GM19395 (cell line): ENCODE results near the gene FILIP1L.
A peak's percentile ranks its signal among the peaks of the same experiment; 100 is the strongest.

ENCODE experiments used
- ATAC-seq: cut with Tn5 transposase; IDR thresholded peaks from one replicate; pipeline ENCODE4 v1.9.1; 2021; ENCODE audit warnings: mild to moderate bottlenecking, moderate library complexity; ENCODE audit not compliant: unreplicated experiment

FILIP1L gene

GRCh38 chr3:99981138-99981537 is 133.2 kb downstream of the FILIP1L start:
- ATAC-seq, result no peak

GRCh38 chr3:99980606-99981005 is 133.7 kb downstream of the FILIP1L start:
- ATAC-seq, result no peak

GRCh38 chr3:99978221-99978620 is 136.1 kb downstream of the FILIP1L start:
- no peak for ATAC-seq

GRCh38 chr3:99976584-99976983 is 137.7 kb downstream of the FILIP1L start:
- no peak for ATAC-seq

- ATAC-seq, result no peak
These were observed 139.3 kb downstream of the FILIP1L start for GRCh38 chr3:99974989-99975388.

- ATAC-seq, result no peak
These were observed 141.8 kb downstream of the FILIP1L start for GRCh38 chr3:99972380-99973104.

GRCh38 chr3:99971761-99972160 is 142.5 kb downstream of the FILIP1L start:
- no peak for ATAC-seq

GRCh38 chr3:99970198-99970597 is 144.1 kb downstream of the FILIP1L start:
- peak; percentile 98 for ATAC-seq

- ATAC-seq, result no peak
These were observed 145.2 kb downstream of the FILIP1L start for GRCh38 chr3:99969136-99969535.

- ATAC-seq, result no peak
These were observed 146.5 kb downstream of the FILIP1L start for GRCh38 chr3:99967796-99968195.

GRCh38 chr3:99966662-99967416 is 147.5 kb downstream of the FILIP1L start:
- no peak for ATAC-seq

GRCh38 chr3:99965681-99966408 is 148.5 kb downstream of the FILIP1L start:
- no peak for ATAC-seq

- no peak for ATAC-seq
These were observed 149.2 kb downstream of the FILIP1L start for GRCh38 chr3:99965077-99965476.

GRCh38 chr3:99962703-99963102 is 151.6 kb downstream of the FILIP1L start:
- no peak for ATAC-seq

GRCh38 chr3:99961756-99962515 is 152.4 kb downstream of the FILIP1L start:
- no peak for ATAC-seq

GRCh38 chr3:99960941-99961340 is 153.4 kb downstream of the FILIP1L start:
- ATAC-seq, result no peak

- no peak for ATAC-seq
These were observed 154.0 kb downstream of the FILIP1L start for GRCh38 chr3:99960123-99960878.

- no peak for ATAC-seq
These were observed 155.9 kb downstream of the FILIP1L start for GRCh38 chr3:99958222-99958912.

- ATAC-seq, result no peak
These were observed 157.0 kb downstream of the FILIP1L start for GRCh38 chr3:99957151-99957796.
